Coronary artery (tissue), 2 donors: ENCODE results near the gene POMZP3.
"Not testable (repeated sequence)": the region's sequence is repeated elsewhere in the genome, so short reads cannot be mapped to it uniquely, and the experiment has no call there.

Experiments used
- DNase-seq: peaks from one replicate; pipeline ENCODE4 v3.0.0-alpha.2; 2017; ENCODE audit warnings: low spot score
- H3K27ac ChIP-seq, 2 donors: fragments of 200-600 bp; sonication (generic); one replicate each; pipeline ENCODE4 v1.5.1; 2016 to 2019
- H3K4me3 ChIP-seq: fragments of 200-600 bp; sonication (generic); 2 replicates; pipeline ENCODE4 v1.5.1; 2016; ENCODE audit warnings: mild to moderate bottlenecking, moderate library complexity

The POMZP3 gene

GRCh38 chr7:76626989-76627642 is at the start of gene POMZP3:
TSS of gene POMZP3 (minus strand) at chr7:76627279. CDS start at chr7:76626064, 1,215 bp downstream.
- DNase-seq: peak; percentile 70
- H3K4me3 ChIP-seq: peak within 1 kb of the TSS; percentile 76
- peak within 1 kb of the TSS; percentile 57 to 86 for H3K27ac ChIP-seq

- H3K4me3 ChIP-seq, H3K27ac ChIP-seq, DNase-seq: not testable (repeated sequence)
Observed at GRCh38 chr7:76675783-76676182, 48.7 kb upstream of the POMZP3 start.

- not testable (repeated sequence) for H3K27ac ChIP-seq, DNase-seq, H3K4me3 ChIP-seq
Observed at GRCh38 chr7:76673346-76673745, 46.3 kb upstream of the POMZP3 start.

GRCh38 chr7:76659212-76659611 is 32.1 kb upstream of the POMZP3 start:
- not testable (repeated sequence) for H3K4me3 ChIP-seq, DNase-seq, H3K27ac ChIP-seq

- H3K27ac ChIP-seq, H3K4me3 ChIP-seq, DNase-seq: not testable (repeated sequence)
Observed at GRCh38 chr7:76656425-76656824, 29.3 kb upstream of the POMZP3 start.

- H3K27ac ChIP-seq, DNase-seq, H3K4me3 ChIP-seq: not testable (repeated sequence)
Observed at GRCh38 chr7:76642620-76643019, 15.5 kb upstream of the POMZP3 start.

DNA sequence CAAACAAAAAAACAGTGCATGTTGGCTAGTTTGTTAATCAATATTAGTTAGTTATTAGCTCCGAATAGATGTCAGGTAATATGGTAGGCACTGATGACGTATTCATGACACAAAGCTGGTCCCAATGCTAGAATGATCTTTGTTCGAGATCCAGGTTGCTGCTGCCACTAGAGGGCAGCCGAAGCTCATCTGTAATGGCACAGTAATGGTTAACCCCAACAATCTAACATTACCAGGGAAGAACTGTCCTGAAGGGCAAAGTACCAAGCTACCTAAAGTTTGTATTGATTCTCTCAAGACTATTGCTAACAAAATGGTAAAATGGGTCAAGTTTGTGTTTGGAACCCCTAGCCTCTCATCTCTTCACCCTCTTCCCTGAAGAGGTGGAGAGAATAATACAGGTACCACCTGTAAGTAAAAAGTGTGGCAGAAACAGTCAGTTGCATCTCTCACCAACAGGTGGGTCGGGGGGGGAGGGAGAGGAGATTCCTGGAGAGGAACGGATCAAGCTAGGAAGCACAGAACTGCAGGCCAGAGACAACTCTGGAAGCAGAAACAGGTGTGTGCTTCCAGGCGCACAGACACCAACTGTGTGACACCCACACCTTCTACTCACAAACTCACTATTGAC is 10.1 kb upstream of the POMZP3 start:
- not testable (repeated sequence) for DNase-seq, H3K27ac ChIP-seq, H3K4me3 ChIP-seq

GRCh38 chr7:76626581-76626980 is 498 bp downstream of the POMZP3 start:
- not testable (repeated sequence) for DNase-seq
- Histone ChIP-seq H3K4me3 (peak overlapping the region; percentile 76), H3K27ac (peak overlapping the region; percentile 57 to 86)

- DNase-seq, H3K4me3 ChIP-seq, H3K27ac ChIP-seq: not testable (repeated sequence)
Observed at GRCh38 chr7:76619439-76620190, 7.5 kb downstream of the POMZP3 start.

DNA sequence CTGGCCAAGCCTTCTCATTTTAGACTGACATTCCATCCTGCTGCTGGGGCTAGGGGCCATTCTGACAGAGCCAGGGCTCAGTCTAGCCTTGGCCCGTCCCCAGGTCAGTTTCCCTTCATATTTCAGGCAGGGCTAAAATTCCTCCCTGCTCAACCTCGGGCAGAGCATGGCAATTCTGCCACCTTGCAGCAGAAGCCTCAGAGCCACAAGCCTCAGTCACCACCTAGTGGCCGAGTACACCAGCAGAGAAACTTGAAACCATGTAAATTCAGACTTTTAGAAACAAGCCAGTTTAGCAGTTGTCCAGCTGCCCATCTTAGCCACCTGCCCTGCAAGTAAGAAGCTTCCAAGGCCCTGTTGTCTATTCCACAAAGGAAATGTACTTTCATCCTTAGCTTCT is 13.3 kb downstream of the POMZP3 start:
- not testable (repeated sequence) for H3K4me3 ChIP-seq, DNase-seq, H3K27ac ChIP-seq

DNA sequence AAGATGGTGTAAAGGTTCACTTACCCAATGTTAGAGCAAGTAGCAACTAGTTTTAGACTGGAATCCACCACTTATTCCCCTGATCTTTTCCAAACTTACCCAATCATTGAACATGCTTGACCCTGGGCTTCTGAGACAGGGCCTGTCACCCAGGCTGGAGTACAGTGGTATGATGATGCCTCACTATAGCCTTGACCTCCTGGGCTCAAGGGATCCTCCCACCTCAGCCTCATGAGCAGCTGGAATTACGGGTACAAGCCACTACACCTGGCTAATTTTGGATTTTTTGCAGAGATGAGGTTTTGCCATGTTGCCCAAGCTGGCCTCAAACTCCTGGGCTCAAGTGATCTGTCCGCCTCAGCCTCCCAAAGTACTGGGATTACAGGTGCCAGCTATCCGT is 14.8 kb downstream of the POMZP3 start:
- not testable (repeated sequence) for DNase-seq, H3K4me3 ChIP-seq, H3K27ac ChIP-seq

- not testable (repeated sequence) for DNase-seq, H3K27ac ChIP-seq, H3K4me3 ChIP-seq
Observed at GRCh38 chr7:76609864-76610263, 17.2 kb downstream of the POMZP3 start.

DNA sequence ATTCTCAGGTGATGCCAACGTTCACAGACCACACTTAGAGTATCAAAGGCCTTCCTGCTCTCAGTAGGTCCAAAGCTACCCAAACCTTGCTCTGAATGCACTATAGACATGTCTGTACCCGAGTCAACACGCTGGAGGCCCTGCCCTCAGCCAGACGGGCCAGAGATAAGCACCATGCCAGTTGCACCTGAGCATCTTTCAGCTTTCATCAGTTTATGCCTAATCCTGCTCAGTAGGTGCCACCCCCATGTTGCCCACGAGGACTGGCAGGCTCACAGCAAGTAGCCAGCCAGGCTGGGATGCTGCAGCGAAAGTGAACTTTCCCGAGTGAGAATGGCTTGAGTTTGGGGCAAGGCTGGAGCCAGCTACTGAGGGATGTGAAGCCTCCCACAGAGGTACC is 18.6 kb downstream of the POMZP3 start:
- not testable (repeated sequence) for DNase-seq, H3K27ac ChIP-seq, H3K4me3 ChIP-seq

- H3K27ac ChIP-seq, DNase-seq, H3K4me3 ChIP-seq: not testable (repeated sequence)
Observed at GRCh38 chr7:76606027-76606426, 21.1 kb downstream of the POMZP3 start.

GRCh38 chr7:76600650-76601049 is 26.4 kb downstream of the POMZP3 start:
- not testable (repeated sequence) for DNase-seq, H3K27ac ChIP-seq, H3K4me3 ChIP-seq

DNA sequence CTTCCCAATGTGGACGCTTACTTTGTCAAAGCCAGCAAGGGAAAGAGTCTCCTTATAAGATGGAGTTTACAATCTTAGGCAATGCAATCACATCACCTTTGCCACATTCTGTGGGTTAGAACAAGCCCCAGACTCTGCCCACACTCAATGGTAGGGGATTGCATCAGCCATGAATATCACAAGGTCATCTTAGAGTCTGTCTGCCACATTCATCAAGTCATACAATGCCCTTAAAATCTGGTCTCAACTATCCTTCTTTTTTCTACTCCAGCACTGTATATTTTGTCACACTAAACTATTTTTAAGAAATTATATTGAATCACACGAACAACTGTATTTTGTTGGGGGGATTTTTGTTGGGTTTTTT is 27.0 kb downstream of the POMZP3 start:
- not testable (repeated sequence) for DNase-seq, H3K27ac ChIP-seq

GRCh38 chr7:76598590-76599264 is 28.4 kb downstream of the POMZP3 start:
- H3K27ac ChIP-seq, DNase-seq, H3K4me3 ChIP-seq: not testable (repeated sequence)

More for the DNA sequence above, 27.0 kb downstream of the POMZP3 start:
- H3K4me3 ChIP-seq: not testable (repeated sequence)

GRCh38 chr7:76597288-76597687 is 29.8 kb downstream of the POMZP3 start:
- H3K27ac ChIP-seq, H3K4me3 ChIP-seq, DNase-seq: not testable (repeated sequence)

GRCh38 chr7:76592694-76593093 is 34.4 kb downstream of the POMZP3 start:
- DNase-seq, H3K27ac ChIP-seq: not testable (repeated sequence)

More at GRCh38 chr7:76592694-76593093, 34.4 kb downstream of the POMZP3 start:
- H3K4me3 ChIP-seq: not testable (repeated sequence)
